A673 (cell line): Measurements from ENCODE around the gene TMEM243. TPM values are rescaled to one million over a fixed set of nuclear protein-coding genes. Genes with fewer than 3 reads are reported as not detected.
"Not testable (repeated sequence)": the region's sequence is repeated elsewhere in the genome, so short reads cannot be mapped to it uniquely, and the experiment has no call there.

Experiments
- BruUV-seq: library from RNA; stranded (reverse); fragments of 400-500 nt; replicated peaks from 2 replicates; lab custom pipeline; 2021; lab: Mats Ljungman, UMichigan
- CTCF ChIA-PET: fragments of 300-600 bp; sonication (Branson Sonifier 250); formaldehyde crosslinking; loops from one replicate; lab custom pipeline; 2022; ENCODE audit warnings: antibody characterized with exemption; lab: Charles Lee
- POLR2A ChIA-PET: fragments of 300-600 bp; sonication (Branson Sonifier 250); formaldehyde crosslinking; loops from one replicate; lab custom pipeline; 2022; ENCODE audit warnings: antibody characterized with exemption; ENCODE audit not compliant: low non-redundant PET; lab: Charles Lee
- DNase-seq: peaks from one replicate; pipeline ENCODE4 v3.0.0-alpha.2; 2015; ENCODE audit warnings: low spot score
- H3K27ac ChIP-seq: fragments of 200-600 bp; sonication (generic); 2 replicates; pipeline ENCODE4 v1.5.1; 2016; ENCODE audit warnings: mixed run types, low read depth, mild to moderate bottlenecking, mixed read lengths, antibody characterized with exemption, low read length; ENCODE audit not compliant: poor library complexity, severe bottlenecking
- H3K27me3 ChIP-seq: fragments of 200-600 bp; sonication (generic); replicated peaks from 2 replicates; pipeline ENCODE4 v1.6.1; 2017; ENCODE audit warnings: mixed run types, low read depth, mild to moderate bottlenecking, mixed read lengths, antibody characterized with exemption, low read length; ENCODE audit not compliant: insufficient read depth, poor library complexity
- H3K36me3 ChIP-seq: fragments of 200-600 bp; sonication (generic); 2 replicates; pipeline ENCODE4 v1.6.1; 2016; ENCODE audit warnings: mixed run types, mild to moderate bottlenecking, mixed read lengths, antibody characterized with exemption, low read length; ENCODE audit not compliant: insufficient read depth, poor library complexity, severe bottlenecking
- H3K4me1 ChIP-seq: fragments of 200-600 bp; sonication (generic); 2 replicates; pipeline ENCODE4 v1.6.1; 2017; ENCODE audit warnings: mixed run types, mild to moderate bottlenecking, mixed read lengths, antibody characterized with exemption, low read length; ENCODE audit not compliant: insufficient read depth, poor library complexity, severe bottlenecking
- H3K4me3 ChIP-seq: fragments of 200-600 bp; sonication (generic); 2 replicates; pipeline ENCODE4 v1.5.1; 2016; ENCODE audit warnings: low read depth, mixed run types, mild to moderate bottlenecking, mixed read lengths, low read length; ENCODE audit not compliant: poor library complexity, severe bottlenecking
- H3K9me3 ChIP-seq: fragments of 200-600 bp; sonication (generic); 2 replicates; pipeline ENCODE4 v1.6.1; 2016; ENCODE audit warnings: mixed run types, low read depth, mild to moderate bottlenecking, mixed read lengths, antibody characterized with exemption, low read length; ENCODE audit not compliant: poor library complexity, severe bottlenecking
- EZH2 ChIP-seq: fragments of 200-600 bp; sonication (generic); IDR thresholded peaks from 2 replicates; pipeline ENCODE4 v1.6.1; 2017; ENCODE audit warnings: borderline replicate concordance, low read depth, mild to moderate bottlenecking, mixed read lengths, antibody characterized with exemption, low read length; ENCODE audit not compliant: poor library complexity, severe bottlenecking
- intact Hi-C: fragments of 100-400 bp; cut with micrococcal nuclease; formaldehyde crosslinking; loops from one replicate; pipeline ENCODE4 v1.10.0; 2022; ENCODE audit not compliant: unreplicated experiment
- total RNA-seq: library from RNA; stranded (reverse); gene quantifications from 2 replicates; pipeline ENCODE4 v1.2.3, GENCODE V29; 2021
- TF ChIP-seq, protein P1 (sequence below): fragments of 300-800, 200-600 bp; sonication (generic); conservative IDR thresholded peaks from 2 replicates; pipeline ENCODE4 v1.5.1; 2017; ENCODE audit warnings: low read depth, mild to moderate bottlenecking, antibody characterized with exemption, low read length, moderate library complexity, mixed read lengths

Gene TMEM243
- total RNA-seq, 1 experiment from 2014 or later: 24.5 TPM

DNA sequence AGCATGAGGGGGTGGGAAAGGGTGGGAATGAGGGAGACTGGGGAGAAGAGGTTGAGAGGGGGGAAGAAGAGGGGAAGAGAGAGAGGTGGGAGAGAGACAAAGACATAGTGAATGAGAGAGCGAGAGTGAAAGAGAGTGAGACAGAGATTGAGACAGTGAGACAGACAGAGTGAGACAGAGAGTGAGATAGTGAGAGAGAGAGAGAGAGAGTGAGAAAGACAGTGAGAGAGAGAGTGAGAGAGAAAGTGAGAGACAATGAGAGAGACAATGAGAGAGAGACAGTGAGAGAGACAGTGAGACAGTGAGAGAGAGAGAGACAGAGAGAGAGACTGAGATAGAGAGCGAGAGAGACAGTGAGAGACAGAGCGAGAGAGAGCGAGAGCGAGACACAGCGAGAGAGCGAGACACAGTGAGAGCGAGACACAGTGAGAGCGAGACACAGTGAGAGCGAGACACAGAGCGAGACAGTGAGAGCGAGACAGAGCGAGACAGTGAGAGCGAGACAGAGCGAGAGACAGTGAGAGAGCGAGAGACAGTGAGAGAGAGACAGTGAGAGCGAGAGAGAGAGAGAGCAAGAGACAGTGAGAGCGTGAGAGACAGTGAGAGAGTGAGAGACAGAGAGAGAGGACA is 10.1 kb downstream of the TMEM243 start:
- Histone ChIP-seq H3K9me3 (peaks cover 19% of the 10 kb centered on the region), H3K27ac (no peak overlapping the region), H3K36me3 (peaks cover 12% of the 10 kb centered on the region), H3K27me3 (no peaks in the 10 kb centered on the region), H3K4me3 (no peak overlapping the region), H3K4me1 (peaks cover 16% of the 10 kb centered on the region)
- intact Hi-C loops: no loop called here
- TF ChIP-seq, protein P1, sequence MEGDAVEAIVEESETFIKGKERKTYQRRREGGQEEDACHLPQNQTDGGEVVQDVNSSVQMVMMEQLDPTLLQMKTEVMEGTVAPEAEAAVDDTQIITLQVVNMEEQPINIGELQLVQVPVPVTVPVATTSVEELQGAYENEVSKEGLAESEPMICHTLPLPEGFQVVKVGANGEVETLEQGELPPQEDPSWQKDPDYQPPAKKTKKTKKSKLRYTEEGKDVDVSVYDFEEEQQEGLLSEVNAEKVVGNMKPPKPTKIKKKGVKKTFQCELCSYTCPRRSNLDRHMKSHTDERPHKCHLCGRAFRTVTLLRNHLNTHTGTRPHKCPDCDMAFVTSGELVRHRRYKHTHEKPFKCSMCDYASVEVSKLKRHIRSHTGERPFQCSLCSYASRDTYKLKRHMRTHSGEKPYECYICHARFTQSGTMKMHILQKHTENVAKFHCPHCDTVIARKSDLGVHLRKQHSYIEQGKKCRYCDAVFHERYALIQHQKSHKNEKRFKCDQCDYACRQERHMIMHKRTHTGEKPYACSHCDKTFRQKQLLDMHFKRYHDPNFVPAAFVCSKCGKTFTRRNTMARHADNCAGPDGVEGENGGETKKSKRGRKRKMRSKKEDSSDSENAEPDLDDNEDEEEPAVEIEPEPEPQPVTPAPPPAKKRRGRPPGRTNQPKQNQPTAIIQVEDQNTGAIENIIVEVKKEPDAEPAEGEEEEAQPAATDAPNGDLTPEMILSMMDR: no peak
- no peak for TF ChIP-seq EZH2
- ChIA-PET CTCF (no interaction called here), POLR2A (no interaction called here)
- no TSS peak for BruUV-seq
- no peak for DNase-seq

- intact Hi-C loops: no loop called here
- DNase-seq: no peak
- Histone ChIP-seq H3K4me3 (no peak overlapping the region), H3K36me3 (peaks cover 16% of the 10 kb centered on the region), H3K4me1 (no peaks in the 10 kb centered on the region), H3K9me3 (peaks cover 19% of the 10 kb centered on the region), H3K27me3 (no peaks in the 10 kb centered on the region), H3K27ac (no peak overlapping the region)
- ChIA-PET POLR2A (interaction anchor here (0.6 kb wide), 1 partner anchor 53 kb away, joined by 4 read pairs; no protein-coding TSS in a partner anchor), CTCF (no interaction called here)
- TF ChIP-seq, protein P1: no peak
- no peak for TF ChIP-seq EZH2
- no TSS peak for BruUV-seq
These were observed 13.2 kb downstream of the TMEM243 start for GRCh38 chr7:87206361-87206760.

GRCh38 chr7:87205701-87206100 is 13.8 kb downstream of the TMEM243 start:
- DNase-seq, intact Hi-C loops, H3K4me1 ChIP-seq, H3K4me3 ChIP-seq, POLR2A ChIA-PET, BruUV-seq, CTCF ChIA-PET, H3K27ac ChIP-seq, H3K27me3 ChIP-seq: not testable (repeated sequence)
- H3K9me3 ChIP-seq: peaks cover 19% of the 10 kb centered on the region
- H3K36me3 ChIP-seq: peaks cover 16% of the 10 kb centered on the region

- Histone ChIP-seq H3K27me3 (no peaks in the 10 kb centered on the region), H3K9me3 (peaks cover 19% of the 10 kb centered on the region), H3K4me3 (no peak overlapping the region), H3K4me1 (no peaks in the 10 kb centered on the region), H3K36me3 (peaks cover 16% of the 10 kb centered on the region), H3K27ac (no peak overlapping the region)
- ChIA-PET CTCF (no interaction called here), POLR2A (no interaction called here)
- intact Hi-C loops: no loop called here
- DNase-seq: no peak
- BruUV-seq: no TSS peak
- TF ChIP-seq, protein P1: no peak
- TF ChIP-seq EZH2: no peak
These were observed 14.6 kb downstream of the TMEM243 start for GRCh38 chr7:87204933-87205332.

DNA sequence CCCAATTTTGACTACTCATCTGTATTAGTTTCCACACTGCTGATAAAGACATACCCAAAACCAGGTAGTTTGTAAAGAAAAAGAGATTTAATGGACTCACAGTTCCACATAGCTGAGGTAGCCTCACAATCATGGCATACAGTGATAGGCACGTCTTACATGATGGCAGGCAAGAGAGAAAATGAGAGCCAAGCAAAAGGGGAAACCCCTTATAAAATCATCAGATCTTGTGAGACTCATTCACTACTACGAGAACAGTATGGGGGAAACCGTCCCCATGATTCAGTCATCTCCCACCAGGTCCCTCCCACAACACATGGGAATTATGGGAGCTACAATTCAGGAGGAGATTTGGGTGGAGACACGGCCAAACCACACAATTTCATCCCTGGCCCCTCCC is 15.6 kb downstream of the TMEM243 start:
- H3K27ac ChIP-seq, H3K4me3 ChIP-seq, BruUV-seq, intact Hi-C loops, DNase-seq, CTCF ChIA-PET, H3K4me1 ChIP-seq, H3K27me3 ChIP-seq: not testable (repeated sequence)
- POLR2A ChIA-PET: interaction anchor here (0.7 kb wide), 1 partner anchor 52 kb away, joined by 4 read pairs; the partner anchor contains the start of gene DMTF1
- Histone ChIP-seq H3K36me3 (peaks cover 15% of the 10 kb centered on the region), H3K9me3 (peaks cover 19% of the 10 kb centered on the region)
